ENCODE results near the gene TMPRSS11A.

The TMPRSS11A gene

DNA sequence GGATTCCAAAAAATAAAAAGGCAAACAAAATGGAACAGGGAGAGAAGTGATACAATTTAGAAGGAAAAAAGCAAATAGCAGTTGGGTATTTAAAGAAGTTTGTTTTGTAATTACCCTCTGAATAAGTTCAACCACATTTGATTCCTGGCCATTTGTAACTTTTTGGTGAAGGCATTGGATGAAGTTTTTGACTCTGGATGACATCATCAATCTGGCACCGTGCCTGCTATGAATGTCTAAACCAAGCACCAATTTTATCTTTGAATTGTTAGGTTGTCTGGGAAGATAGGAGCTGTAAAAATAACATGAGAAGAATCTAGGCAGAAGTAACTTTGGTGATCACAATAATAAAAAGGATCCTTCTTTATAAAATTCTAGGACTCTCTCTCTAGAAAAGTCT lies 29.5 kb downstream of the TMPRSS11A start:
- TF ChIP-seq, protein P1, sequence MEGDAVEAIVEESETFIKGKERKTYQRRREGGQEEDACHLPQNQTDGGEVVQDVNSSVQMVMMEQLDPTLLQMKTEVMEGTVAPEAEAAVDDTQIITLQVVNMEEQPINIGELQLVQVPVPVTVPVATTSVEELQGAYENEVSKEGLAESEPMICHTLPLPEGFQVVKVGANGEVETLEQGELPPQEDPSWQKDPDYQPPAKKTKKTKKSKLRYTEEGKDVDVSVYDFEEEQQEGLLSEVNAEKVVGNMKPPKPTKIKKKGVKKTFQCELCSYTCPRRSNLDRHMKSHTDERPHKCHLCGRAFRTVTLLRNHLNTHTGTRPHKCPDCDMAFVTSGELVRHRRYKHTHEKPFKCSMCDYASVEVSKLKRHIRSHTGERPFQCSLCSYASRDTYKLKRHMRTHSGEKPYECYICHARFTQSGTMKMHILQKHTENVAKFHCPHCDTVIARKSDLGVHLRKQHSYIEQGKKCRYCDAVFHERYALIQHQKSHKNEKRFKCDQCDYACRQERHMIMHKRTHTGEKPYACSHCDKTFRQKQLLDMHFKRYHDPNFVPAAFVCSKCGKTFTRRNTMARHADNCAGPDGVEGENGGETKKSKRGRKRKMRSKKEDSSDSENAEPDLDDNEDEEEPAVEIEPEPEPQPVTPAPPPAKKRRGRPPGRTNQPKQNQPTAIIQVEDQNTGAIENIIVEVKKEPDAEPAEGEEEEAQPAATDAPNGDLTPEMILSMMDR (conservative IDR thresholded peaks at IDR 0.05; ENCODE audit: low read depth, low read length): no peak
- H3K4me3 ChIP-seq (ENCODE audit: low read depth, low read length): no peak overlapping the region
- DNase-seq (ENCODE audit: low read depth): no peak

DNA sequence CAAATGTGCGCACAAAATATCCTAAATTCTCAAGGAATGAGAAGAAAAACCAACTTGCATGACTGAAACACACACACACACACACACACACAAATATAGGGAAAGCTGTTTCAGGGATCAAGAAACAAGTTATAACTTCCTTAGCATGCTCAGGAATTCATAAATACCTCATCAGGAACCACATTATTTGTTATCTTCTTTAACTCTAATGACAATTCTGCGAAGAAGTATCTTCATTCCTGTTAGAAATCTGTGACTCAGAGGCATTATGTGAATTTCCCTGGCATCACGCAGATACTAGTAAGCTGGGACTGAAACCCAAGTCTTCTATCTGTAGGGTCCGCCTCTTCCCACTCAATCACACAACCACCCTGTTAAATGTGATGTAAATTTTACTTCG lies 30.3 kb downstream of the TMPRSS11A start:
- H3K4me3 ChIP-seq (ENCODE audit: low read depth, low read length): no peak overlapping the region
- TF ChIP-seq, protein P1 (conservative IDR thresholded peaks at IDR 0.05; ENCODE audit: low read depth, low read length): no peak

DNA sequence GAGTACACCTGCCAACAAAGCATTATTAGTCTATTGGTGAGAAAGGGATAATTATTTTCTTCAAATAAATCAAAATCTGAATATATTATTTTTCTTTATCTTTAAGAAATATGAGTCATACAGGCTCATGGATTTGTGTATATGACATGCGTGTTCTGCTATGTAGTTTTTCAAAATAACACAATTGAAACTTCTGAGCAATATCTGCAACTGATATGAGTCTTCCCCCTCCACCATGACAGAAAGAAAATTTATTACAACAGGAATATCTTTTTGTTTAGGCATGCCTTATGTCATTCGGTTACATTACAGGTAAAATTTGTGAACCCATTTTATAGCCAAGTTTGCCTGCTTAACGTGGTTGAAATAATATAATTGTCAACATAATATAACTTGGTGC lies 32.0 kb downstream of the TMPRSS11A start:
- no peak for DNase-seq (ENCODE audit: low read depth)
- TF ChIP-seq, protein P1 (conservative IDR thresholded peaks at IDR 0.05; ENCODE audit: low read depth, low read length): no peak
- no peak overlapping the region for H3K4me3 ChIP-seq (ENCODE audit: low read depth, low read length)

More for the DNA sequence above, 30.3 kb downstream of the TMPRSS11A start:
- no peak for DNase-seq (ENCODE audit: low read depth)

DNA sequence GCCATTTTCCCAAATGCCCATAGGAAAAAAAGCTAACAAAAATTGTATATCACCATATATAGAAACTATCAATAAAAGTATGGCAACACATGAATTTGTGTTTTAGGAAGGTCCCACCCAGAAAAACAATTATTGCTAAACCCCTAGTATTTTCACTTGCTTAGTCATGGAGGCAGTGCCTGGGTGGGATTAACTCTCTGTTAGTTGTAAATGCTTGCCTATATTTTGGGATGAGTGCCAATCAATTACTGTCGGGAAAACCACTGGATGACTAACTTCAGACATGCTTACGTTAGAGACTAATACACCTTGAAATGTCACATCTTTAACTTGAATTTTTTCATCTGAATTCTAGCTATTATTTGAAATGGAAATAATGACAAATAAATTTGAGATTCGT lies 33.9 kb downstream of the TMPRSS11A start:
- no peak for DNase-seq (ENCODE audit: low read depth)
- H3K4me3 ChIP-seq (ENCODE audit: low read depth, low read length): no peak overlapping the region
- TF ChIP-seq, protein P1 (conservative IDR thresholded peaks at IDR 0.05; ENCODE audit: low read depth, low read length): no peak

DNA sequence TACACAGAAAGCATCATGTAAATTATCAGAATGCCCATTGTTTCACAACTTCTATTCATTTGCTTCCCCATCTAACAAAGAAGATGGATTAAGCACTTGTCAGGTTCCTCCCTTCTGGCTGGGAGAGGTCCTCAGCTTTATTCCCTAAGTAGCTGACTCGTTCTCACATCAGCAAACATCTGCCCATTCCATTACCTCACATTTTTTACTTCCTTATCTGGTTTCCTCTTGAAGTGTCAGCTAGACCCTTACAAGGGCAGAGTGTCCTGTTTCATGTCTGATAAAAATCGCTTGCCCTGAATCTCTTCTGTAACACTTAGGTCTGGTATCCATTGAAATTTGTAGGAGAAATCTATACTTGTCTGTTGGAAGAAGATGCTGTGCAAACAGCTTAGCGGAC lies 34.7 kb downstream of the TMPRSS11A start:
- TF ChIP-seq, protein P1 (conservative IDR thresholded peaks at IDR 0.05; ENCODE audit: low read depth, low read length): no peak
- H3K4me3 ChIP-seq (ENCODE audit: low read depth, low read length): no peak overlapping the region
- DNase-seq (ENCODE audit: low read depth): no peak

DNA sequence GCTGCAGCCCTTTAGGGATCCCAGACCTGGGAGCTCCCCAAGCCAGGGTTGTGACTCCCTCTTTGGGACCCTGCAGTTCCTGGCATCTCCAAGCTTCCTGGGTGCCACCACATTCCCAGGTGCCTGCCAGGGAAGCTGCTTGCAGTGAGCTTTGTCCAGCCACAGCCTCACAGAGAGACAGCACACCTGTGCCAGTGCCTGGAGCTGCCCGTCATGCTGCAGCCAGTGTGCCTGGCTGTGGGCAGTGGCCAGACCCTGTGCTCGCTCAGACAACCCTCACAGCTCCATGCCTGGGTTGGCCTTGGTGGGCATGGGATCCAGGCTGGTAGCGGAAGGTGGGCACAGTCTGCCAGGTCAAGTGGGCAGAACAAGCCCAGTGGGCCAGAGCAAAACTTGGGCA lies 36.0 kb downstream of the TMPRSS11A start:
- no peak overlapping the region for H3K4me3 ChIP-seq (ENCODE audit: low read depth, low read length)
- TF ChIP-seq, protein P1 (conservative IDR thresholded peaks at IDR 0.05; ENCODE audit: low read depth, low read length): no peak
- DNase-seq (ENCODE audit: low read depth): no peak

DNA sequence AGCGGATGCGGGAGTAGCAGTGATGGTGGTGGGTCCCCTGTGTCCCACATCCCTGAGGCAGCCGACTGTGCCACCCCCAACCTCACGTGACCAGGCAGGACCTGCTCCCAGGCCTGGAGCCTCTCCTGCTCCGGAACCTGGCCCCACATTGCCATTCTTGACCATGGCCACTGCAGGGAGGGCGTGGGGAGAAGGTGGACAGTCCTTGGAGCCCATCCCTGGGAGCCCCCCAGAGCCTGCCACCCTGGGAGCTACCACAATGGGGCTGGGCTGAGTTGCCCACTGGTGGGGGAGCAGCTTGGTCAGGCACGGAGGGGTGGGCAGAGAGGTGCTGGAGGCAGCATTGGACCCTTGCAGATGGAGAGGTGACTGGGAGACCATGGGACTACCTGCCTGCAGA lies 36.8 kb downstream of the TMPRSS11A start:
- no peak overlapping the region for H3K4me3 ChIP-seq (ENCODE audit: low read depth, low read length)
- TF ChIP-seq, protein P1 (conservative IDR thresholded peaks at IDR 0.05; ENCODE audit: low read depth, low read length): no peak
- DNase-seq (ENCODE audit: low read depth): no peak
